Activated CD4-positive, CD25-positive, alpha-beta regulatory T cell treated with anti-CD3 and anti-CD28 coated beads, Interleukin-2, amount 50 U/mL, for 24 hours (primary cell): Measurements from ENCODE around the gene PEX11B.

Source experiments
- ATAC-seq, 2 donors: fragments of 150-1000 bp; cut with Tn5 transposase; one replicate each; pipeline ENCODE4 v1.10.0; 2021; ENCODE audit warnings: mild to moderate bottlenecking in 1 of 2, moderate library complexity in 1 of 2

Gene PEX11B, protein sequence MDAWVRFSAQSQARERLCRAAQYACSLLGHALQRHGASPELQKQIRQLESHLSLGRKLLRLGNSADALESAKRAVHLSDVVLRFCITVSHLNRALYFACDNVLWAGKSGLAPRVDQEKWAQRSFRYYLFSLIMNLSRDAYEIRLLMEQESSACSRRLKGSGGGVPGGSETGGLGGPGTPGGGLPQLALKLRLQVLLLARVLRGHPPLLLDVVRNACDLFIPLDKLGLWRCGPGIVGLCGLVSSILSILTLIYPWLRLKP

DNA sequence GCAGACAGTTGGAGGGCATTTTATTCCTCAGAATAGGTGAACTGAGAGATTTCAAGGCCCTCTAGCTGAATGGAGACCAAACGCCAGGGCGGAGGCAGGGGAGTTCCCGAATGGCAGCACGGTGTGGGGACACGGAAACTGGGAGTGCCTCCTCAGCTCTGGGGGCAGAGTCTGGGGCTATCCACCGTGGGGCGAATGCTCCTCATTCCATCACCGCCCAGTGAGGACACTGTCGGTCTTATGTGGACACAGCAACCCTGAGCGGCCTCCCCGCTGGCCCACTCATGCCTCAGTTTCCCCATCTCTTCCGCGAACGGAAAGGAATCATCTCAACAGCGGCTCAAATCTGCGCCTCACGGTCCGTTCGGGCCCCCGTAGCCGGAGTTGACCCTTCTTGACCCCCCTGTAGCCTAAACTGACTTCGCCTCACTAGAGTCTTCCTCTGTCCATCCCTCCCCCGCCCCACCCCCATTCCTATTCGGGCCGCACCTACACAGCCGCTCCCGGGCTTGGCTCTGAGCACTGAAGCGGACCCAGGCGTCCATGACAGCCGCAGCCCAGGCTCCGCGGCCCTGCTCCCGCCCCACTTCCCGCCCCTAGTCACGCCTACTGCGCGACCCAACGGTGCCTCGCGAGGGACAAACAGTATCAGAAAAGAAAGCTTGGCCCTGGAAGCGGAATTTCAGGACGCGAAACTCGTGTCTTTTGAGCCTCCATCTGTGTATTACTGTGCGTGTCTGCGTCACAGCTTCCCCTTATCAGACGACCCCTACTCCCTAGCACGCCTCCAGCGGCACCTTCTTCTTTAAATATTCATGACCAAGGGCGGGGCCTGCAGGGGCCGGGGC, at the start of gene PEX11B:
TSS of gene PEX11B (minus strand) at position 574 of the 848 bp plus-strand sequence. CDS start at position 545, 29 bp downstream.
- peak; percentile 90 to 93 for ATAC-seq

DNA sequence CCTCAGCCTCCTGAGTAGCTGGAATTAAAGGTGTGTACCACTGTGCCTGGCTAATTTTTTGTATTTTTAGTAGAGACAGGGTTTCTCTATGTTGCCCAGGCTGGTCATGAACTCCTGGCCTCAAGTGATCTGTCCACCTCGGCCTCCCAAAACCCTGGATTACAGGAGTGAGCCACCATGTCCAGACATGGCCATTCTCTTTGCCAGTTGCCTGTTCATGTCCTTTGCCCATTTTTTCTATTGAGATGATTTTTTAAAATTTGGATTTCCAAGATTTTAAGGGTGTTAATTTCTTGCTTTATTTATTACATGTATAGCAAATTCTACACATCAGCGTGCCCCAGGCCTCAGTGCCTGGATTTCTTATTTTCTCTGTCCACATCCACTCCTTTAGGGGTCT, 48.8 kb upstream of the PEX11B start:
- ATAC-seq = no peak

DNA sequence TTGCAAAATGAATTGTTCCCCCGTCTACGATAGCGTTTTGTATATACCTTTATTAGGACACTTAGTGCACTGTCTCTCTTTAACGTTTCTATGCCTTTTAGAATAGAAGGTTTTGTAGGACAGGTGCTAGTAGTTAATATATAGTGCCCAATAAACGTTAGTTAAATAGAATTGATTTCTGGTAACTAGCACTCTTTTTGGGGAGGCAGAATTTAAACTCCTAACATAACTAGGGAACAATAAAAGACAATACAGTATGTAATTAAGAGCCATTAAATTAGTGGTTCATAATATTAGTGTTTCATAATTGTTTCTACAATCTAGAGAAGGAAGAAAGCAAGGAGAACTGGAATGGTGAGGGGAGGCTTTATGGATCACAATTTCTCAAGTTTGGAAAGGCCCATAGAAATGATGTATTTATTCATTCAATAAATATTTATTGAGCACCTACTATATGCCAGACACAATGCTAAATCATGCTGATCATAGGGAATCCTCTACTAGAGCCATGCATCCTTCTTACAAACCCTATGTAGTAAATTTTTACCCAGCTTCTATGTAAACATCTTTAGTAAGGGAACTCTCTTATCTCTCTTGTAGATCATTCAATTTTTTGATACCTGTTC, 46.7 kb upstream of the PEX11B start:
- ATAC-seq = no peak

DNA sequence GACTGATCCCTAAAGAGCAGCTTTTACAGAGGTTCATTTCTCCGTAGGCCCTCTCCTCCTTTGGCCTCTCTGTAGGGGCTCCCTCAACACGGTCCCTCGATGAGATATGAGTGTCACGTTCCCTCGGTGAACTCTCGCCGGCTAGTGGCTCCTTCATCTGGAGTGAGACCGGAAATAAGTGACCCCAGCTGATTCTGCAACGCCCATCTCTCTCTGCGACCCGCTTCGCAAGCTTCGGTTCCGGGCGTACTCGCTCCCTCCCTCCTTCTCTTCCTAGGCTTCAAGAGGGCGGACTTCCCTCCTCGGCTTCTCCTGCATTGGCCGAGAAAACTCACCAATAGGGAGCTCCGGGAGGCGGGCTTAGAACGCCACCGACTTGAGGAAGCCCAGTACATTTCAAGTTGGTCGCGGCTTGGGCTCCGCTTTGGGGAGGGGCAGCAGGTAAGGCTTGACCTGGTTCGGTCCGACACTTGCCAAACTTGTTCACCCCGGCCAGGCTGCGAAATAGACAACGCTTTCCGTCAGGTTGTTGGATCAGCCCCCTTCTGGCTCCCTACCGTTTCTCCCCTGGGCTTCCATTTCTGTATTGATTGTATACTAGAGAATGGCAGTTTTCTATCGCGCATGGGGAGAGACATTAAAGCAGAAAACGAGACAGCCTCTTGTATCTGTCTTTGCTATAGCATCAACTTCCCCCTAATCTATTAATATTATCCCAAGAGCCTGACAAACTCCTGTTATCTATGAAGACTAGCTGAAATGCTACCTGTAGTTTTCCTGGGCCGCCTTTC, 46.0 kb upstream of the PEX11B start, which contains the start of the genes ANKRD34A and POLR3GL:
TSS of gene ANKRD34A (minus strand) at position 248 of the 791 bp plus-strand sequence. CDS start 2,816 bp downstream, outside the sequence.
TSS of gene POLR3GL (plus strand) at position 363 of the 791 bp plus-strand sequence. CDS start 10,176 bp downstream, outside the sequence.
- ATAC-seq = peak; percentile 89 to 92

DNA sequence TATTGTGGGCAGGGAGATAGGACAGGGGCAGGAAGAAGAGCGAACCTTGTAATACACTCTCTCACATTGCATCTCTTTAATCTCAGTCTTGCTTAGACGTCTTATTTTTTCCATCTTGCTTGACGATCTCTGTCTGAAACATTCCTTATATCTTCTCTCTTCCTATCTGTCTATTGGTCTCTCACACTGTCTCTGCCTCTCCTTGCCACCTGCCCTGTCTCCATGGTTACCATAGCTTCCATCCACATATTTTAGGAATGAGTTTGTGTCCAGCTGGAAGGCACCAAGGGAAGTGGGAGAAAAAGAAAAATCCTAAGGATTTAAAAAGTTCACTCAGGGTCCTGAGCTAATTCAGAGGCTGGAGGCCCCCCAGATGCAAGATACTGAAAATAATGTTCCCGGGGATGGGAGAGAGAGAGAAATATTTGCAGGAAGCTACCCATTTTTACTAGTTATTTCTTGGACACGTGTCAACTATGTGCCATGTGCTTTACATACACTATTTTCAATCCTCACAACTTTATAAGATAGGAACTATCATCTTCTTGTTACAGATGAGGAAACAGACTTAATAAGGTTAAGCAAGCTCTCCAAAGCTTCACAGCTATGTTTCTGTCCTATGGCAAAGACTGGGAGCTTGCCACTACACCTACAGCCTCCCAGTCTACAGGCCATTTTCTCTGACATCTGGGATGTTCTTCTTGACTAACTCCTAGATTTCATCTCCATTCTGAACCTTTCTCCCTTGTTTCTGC, 44.9 kb upstream of the PEX11B start:
- no peak for ATAC-seq

DNA sequence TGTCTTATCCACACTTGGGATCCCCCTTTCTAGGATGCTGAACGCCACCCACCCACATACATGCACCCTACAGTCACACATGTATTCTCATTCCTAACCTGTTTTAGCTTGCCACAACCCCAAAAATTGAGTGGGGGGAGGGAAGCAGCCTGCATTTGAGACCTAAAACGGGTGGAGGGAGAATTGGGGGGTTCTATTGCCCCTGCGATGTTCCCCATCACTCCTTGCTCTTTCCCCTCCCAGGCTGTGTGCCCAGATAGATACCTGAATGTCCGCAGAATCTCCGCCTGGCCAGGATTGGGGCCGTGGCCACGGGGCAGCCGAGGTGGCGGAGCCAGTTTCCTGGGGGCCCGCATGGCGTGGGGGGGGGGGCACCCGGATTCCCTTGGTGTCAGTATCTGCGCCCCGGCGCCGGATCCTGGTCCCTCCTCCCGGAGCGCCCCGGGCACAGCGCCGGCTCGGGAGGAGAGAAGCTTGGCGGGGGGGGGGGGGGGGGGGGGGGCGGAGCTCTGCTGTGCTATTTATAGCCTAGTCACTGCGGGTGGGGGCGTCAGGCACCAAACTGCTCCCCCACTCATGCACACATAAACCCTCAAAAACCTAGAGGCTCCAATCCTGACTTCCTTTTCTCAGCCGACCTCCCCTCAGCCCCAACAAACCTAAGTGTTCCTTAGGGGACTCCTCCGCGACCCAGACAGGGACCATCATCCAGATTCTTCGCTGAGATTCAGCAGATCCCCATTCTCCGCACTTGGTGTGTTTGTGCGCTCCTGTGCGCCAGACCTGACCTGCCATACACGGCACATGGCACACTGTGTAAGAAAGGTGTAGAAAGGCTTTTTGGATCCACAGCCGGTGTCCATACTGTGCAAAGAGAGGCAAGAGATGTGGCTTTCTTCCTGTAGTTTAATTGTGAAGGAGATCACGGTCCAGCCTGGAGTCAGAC, 43.9 kb upstream of the PEX11B start:
- no peak for ATAC-seq

DNA sequence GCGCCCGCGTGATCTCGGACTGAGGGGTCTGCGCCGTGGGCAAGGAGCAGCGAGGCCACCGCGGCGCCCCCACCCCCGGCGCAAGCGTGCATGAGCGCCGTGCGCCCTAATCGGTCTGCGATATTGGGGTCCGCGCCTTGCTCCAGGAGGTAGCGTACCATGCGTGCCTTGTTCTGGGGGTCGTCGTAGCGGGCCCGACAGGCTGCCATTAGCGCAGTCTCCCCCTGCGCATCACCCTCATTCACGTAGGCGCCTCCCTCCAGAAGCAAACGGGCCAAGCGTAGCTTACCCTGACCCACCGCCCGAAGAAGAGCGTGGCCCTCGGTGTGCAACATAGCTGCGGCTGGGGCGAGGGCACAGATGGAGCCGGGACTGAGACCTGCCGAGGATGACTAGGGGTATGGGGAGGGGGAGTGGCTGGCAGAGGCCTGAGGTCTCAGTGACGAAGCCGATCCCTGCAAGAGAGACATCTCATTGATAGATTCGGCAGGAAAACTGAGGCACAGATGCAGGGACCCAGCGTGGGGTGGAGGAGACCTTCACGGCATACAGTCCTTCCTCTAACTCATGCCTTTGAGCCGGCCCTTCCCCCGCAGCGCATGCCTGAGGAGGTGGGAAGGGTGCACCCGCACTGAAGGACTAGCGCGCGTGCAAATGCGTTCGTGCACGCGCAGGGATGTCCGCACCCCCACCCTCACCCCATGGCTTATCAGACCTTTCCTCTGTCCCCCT, 43.1 kb upstream of the PEX11B start:
- ATAC-seq = no peak

DNA sequence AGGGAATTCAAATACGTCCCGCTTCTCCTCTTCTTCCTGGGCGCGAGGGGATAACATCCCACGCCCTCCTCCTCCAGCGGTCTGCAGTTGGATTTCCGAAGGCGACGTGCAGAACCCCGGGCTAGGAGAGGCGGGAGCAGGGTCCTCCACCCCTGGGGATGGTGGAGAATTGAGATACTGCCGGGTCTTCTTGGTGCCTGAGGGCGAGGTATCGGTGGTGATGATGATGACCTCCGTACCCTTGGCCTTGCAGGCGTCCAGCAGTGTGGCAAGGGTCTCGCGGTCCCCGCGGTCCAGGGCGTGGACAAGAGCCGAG, 42.5 kb upstream of the PEX11B start:
- no peak for ATAC-seq

DNA sequence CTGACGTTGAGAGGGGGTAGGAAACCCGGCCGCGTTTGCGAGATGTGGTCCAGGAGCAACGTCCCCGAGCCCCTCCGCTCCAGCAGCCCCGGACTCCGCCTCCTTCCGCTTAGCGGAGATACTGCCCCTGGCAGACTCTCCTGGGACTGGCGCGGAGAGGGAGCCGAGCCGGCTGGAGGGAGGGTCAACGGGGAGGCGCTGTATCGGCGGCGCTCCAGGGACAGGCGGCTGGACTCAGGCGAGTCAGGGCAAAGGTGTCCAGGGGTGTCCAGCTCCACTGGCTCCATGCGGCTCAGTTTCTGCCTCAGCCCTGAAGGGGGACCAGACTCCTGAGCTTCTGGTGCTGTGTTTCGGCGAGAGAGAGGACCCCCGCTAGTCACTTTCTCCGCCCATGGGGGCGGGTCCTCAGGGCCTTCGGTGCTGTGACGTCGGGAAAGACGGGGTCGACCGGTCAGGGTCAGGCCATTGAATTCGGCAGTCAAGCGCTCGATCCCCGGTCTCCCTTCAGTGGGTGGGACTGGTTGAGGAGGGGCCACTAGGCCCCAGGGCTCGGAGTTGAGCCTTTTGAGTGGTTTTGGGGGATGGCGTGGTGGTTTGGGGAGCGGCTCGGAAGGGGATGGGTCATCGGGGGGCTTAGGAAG, 42.1 kb upstream of the PEX11B start:
- no peak for ATAC-seq

DNA sequence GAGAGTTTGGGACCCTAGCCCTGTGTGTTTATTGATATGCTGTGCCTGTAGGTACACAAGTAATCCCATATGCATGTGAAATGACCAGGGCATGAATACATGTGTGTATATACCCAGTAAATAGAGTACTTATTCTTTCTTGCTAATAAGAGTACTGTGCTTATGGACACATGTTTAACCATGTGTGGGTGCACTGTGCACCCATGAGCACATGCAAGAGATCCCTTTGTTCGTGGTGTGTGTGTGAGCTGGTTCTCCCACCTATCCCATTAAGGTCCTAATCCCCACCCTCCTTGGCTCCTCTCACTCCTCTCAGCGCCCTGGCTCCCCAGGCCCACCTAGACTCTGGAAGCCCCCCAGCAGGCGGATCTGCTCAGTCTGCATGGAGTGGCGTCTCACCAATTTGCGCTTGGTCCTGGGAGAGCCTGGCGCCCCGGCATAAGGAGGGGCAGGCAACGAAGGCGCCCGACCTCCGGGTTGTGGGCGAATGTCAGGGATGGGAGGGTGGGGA, 41.5 kb upstream of the PEX11B start:
- ATAC-seq = no peak

DNA sequence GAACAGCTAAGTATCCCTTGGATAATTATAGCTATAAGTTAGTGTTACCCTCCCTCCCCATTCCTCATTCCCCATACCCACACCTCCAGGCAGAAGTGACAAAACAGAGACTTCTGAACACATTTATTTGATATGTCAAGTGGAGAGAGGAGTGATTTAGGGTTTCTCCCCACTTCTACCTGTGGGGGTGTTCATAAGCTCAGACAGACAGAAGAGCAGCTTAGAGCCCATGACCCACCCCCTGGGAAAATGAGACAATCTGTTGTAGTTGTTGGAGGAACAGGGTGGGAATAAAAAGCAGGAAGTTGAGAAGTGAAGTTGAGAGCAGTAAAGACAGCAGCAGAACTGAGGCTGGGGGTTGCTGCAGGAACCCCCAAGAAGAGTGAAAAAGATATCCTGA, 40.8 kb upstream of the PEX11B start:
- no peak for ATAC-seq

DNA sequence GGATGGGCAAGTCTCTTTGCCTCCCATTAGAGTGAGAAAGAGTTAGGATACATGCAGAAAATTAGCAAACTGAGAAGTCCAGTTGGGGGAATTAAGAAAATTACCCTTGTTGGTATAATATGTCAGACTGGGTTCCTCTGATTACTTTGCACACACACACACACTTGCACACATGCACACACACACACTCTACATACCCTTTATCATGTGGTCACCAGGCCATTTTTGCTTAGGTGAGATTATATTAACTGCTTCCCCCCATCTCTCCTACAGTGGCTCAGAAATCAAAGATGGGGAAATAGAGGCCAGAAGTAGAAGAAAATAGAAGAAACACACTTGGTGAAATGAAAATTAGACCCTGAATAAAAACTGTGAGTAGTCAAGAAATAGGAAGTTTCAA, 40.2 kb upstream of the PEX11B start:
- no peak for ATAC-seq

DNA sequence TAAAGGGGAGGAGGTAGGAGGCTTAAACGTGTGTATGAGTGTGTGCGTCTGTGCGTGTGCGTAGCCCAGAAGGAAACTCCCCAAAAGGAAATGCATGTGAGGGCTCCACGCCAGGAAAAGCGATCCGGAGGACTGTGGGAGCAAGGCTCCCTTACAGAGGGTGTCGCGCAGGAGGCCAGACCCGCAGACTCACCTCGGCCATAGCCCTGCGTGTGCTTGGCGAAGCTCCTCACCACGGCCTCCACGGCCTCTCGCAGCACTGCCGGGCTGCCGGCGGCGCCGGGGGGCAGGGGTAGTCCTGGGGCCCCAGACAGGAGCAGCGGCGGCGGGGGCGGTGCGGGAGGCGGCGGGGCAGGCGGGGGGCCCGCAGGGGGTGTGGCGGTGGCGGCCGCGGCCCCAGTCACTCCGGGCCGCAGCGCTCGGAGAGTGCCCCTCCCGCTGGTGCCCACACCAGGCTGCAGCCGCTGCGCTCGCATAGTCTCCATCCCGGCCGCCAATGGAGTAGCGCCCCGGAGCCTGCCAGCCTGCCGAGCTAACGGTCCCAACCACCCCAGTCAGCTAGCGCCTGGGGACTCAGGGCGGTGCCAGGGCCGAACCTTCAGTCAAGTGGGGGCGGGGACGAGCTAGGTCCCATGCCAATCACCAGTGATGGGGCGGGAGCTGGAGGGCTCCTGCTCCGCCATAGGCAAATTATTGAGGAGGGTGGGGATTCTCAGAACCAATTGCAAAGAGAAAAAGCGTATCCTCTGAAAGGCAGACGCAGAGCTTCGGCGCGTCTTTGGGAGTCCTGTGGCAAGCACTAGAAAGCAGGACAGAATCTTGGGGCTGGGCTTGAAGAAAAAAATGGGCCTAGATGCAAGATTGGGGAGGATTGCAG, 39.2 kb upstream of the PEX11B start, which contains the start of gene LIX1L:
TSS of gene LIX1L (minus strand) at position 575 of the 877 bp plus-strand sequence. CDS start at position 485, 90 bp downstream.
- peak; percentile 89 for ATAC-seq

DNA sequence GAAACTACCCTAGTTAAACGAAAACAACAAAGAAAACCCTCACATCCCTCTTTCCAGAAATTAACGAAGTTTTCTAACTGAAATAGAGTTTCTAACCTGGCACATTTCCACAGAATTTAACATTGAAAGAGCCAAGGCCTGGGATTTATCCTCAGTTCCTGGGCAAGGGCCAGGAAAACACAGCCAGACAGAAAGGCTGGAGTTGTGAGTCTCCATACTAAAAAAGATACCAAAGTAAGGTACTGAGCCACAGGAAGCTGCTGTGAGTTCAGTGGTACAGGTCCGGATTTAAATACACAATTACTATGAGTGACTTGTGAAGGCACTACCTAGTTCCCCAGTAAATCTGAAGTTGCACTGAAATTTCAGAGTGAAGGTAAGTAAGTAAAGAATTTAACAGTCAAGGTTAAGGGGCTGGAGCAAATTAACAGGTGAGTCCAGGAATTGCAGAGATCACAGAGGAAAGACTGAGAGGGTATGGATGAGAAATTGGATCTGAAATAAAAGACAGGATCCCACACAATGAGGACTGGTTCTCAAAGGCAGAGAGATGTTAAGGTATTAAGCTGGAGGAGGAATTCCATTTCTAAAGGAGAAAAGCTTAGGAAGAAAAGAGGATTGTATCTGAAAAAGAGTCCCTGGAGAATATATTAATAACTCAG, 38.4 kb upstream of the PEX11B start:
- no peak for ATAC-seq

DNA sequence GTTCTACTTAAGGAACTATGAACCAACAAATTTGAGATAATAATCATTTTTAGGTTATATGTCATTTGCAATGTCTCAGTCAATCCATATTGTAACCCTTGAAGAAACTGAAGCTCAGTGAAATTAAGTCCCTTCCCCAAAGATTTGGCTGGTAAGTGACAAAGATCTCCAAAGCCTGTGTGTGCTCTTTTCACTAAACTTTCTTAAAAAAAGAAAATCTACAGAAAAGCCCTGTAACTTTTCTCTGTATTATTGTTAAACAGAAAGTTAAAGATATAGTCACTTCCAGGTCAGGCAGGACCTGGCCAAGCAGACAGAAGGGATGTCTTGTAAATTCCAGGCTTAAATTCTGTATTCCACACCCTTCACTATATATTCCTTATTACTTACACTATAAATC, 37.8 kb upstream of the PEX11B start:
- no peak for ATAC-seq

DNA sequence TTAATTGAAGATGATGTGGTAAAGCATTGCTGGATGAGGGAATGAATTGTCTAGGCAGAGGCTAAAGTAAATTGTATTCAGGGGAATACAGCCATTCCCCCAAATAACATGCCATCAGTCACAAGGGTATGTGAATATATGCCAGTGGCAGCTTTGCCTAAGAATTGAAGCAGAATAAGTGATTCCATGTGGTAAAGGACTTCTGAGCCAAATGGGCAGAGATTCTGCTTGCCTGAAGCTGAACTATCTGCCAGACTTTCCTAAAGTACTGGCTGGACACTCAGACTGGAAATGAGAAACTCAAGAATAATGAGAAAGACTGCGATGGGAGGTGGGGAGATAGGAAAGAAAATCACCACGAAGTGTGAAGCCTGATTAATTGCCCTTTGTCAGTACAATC, 36.9 kb upstream of the PEX11B start:
- ATAC-seq = no peak

DNA sequence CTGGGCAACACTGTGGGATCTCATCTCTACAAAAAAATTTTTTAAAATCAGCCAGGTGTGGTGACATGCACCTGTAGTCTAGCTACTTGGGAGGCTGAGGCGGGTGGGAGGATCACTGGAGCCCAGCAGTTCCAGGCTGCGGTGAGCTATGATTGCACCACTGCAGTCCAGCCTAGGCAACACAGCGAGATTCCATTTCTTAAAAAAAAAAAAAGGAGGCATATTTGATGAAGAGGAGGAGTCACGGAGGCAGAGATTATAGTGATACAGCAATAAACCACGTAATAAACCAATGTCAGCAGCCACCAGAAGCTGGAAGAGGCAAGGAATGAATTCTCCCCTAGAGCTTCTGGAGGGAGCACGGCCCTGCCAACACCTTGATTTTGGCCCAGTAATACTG, 35.3 kb upstream of the PEX11B start:
- no peak for ATAC-seq

DNA sequence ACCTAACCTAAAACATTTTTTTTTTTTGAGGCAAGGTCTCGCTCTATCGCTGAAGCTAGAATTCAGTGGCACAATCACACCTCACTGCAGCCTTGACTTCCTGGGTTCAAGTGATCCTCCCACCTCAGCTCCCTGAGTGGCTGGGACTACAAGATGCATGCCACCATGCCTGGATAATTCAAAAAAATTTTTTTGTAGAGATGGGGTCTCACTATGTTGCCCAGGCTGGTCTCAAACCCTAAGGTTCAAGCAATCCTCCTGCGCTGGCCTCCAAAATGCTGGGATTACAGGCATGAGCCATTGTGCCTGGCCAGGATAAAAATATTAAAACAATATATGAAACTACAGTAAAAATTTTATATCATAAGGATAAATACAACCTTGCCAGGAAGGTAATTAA, 34.4 kb upstream of the PEX11B start:
- ATAC-seq = no peak
